GM19468 (cell line): Measurements from ENCODE around the gene BPNT1.
A peak's percentile ranks its signal among the peaks of the same experiment; 100 is the strongest.

Source experiments
- ATAC-seq: cut with Tn5 transposase; IDR thresholded peaks from one replicate; pipeline ENCODE4 v1.9.1; 2021; ENCODE audit warnings: mild to moderate bottlenecking, moderate library complexity, moderate number of reproducible peaks; ENCODE audit not compliant: unreplicated experiment; ENCODE audit errors: extremely low read depth

Gene BPNT1

GRCh38 chr1:220019071-220019470 lies 70.5 kb downstream of the BPNT1 start:
- no peak for ATAC-seq

GRCh38 chr1:220013497-220013896 lies 76.1 kb downstream of the BPNT1 start:
- peak; percentile 83 for ATAC-seq

GRCh38 chr1:220012259-220012658 lies 77.3 kb downstream of the BPNT1 start:
- ATAC-seq, result no peak

GRCh38 chr1:220011620-220012019 lies 78.0 kb downstream of the BPNT1 start:
- no peak for ATAC-seq
